Ascending aorta (tissue), 2 donors: Measurements from ENCODE around the gene SAMD4B. TPM values are rescaled to one million over a fixed set of nuclear protein-coding genes. Genes with fewer than 3 reads are reported as not detected.

ENCODE experiments used
- DNase-seq, 2 donors: peaks; one replicate each; pipeline ENCODE4 v3.0.0-alpha.2; 2019; ENCODE audit warnings: low spot score in 2 of 2
- H3K27ac ChIP-seq, 2 donors: fragments of 200-600 bp; sonication (generic); one replicate each; pipeline ENCODE4 v1.5.1; 2016 to 2017; ENCODE audit warnings: mild to moderate bottlenecking in 1 of 2
- H3K27me3 ChIP-seq: fragments of 200-600 bp; sonication (generic); one replicate; pipeline ENCODE4 v1.5.1; 2017
- H3K36me3 ChIP-seq, 2 donors: fragments of 200-600 bp; sonication (generic); one replicate each; pipeline ENCODE4 v1.5.1; 2016
- H3K4me1 ChIP-seq, 2 donors: fragments of 200-600 bp; sonication (generic); one replicate each; pipeline ENCODE4 v1.5.1; 2016 to 2017; ENCODE audit warnings: mild to moderate bottlenecking in 1 of 2
- H3K4me3 ChIP-seq, 2 donors: fragments of 200-600 bp; sonication (generic); one replicate each; pipeline ENCODE4 v1.5.1; 2016 to 2017; ENCODE audit warnings: mild to moderate bottlenecking in 1 of 2
- H3K9me3 ChIP-seq, 2 donors: fragments of 200-600 bp; sonication (generic); one replicate each; pipeline ENCODE4 v1.5.1; 2016
- intact Hi-C: fragments of 100-400 bp; cut with DNase I; formaldehyde crosslinking; loops from one replicate; pipeline ENCODE4 v1.15.1; 2023
- total RNA-seq: library from RNA; depleted of rRNA; stranded (reverse); fragments of >200 nt; gene quantifications from one replicate; pipeline ENCODE4 v1.1.0, GENCODE V29; 2016
- TF ChIP-seq, protein P1 (sequence below), 3 experiments: fragments of 200-600 bp in 2 of 3; fragments of 450-650 bp in 1 of 3; sonication (generic) in 2 of 3; IDR thresholded peaks; one replicate each; pipeline ENCODE4 v1.5.1; 2016 to 2019; ENCODE audit warnings: antibody characterized with exemption in 3 of 3, mild to moderate bottlenecking in 1 of 3, moderate library complexity in 1 of 3

Gene SAMD4B
- total RNA-seq, 1 donor from 2014 or later: 358 TPM

DNA sequence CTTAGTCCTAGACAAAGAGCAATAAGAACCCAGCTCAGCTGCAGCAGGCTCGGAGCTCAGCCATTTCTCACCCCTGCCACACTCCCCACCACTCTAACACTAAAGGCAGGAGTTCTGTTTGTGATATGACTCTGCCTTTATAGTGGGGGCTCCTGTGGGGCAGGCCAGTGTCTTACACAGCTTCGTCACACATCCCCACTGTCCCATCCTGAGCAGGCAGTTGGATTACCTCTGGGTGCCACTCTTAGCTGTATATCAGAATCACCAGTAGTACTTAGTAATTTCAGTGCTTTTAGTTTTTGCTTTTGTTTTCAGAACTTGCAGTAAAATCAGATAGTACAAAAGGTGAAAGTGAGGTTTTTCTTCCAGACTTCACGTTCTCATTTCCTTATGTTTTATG lies 16.8 kb downstream of the SAMD4B start:
- TF ChIP-seq, protein P1, sequence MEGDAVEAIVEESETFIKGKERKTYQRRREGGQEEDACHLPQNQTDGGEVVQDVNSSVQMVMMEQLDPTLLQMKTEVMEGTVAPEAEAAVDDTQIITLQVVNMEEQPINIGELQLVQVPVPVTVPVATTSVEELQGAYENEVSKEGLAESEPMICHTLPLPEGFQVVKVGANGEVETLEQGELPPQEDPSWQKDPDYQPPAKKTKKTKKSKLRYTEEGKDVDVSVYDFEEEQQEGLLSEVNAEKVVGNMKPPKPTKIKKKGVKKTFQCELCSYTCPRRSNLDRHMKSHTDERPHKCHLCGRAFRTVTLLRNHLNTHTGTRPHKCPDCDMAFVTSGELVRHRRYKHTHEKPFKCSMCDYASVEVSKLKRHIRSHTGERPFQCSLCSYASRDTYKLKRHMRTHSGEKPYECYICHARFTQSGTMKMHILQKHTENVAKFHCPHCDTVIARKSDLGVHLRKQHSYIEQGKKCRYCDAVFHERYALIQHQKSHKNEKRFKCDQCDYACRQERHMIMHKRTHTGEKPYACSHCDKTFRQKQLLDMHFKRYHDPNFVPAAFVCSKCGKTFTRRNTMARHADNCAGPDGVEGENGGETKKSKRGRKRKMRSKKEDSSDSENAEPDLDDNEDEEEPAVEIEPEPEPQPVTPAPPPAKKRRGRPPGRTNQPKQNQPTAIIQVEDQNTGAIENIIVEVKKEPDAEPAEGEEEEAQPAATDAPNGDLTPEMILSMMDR (IDR thresholded peaks at IDR 0.05): no peak
- H3K4me1 ChIP-seq: no peaks in the 10 kb centered on the region
- intact Hi-C loops: no loop called here
- H3K27me3 ChIP-seq: no peaks in the 10 kb centered on the region
- H3K27ac ChIP-seq: no peak overlapping the region
- H3K9me3 ChIP-seq: no peaks in the 10 kb centered on the region
- no peak overlapping the region for H3K4me3 ChIP-seq
- no peak for DNase-seq
- peaks cover 88 to 89% of the 10 kb centered on the region in 2 donors for H3K36me3 ChIP-seq

DNA sequence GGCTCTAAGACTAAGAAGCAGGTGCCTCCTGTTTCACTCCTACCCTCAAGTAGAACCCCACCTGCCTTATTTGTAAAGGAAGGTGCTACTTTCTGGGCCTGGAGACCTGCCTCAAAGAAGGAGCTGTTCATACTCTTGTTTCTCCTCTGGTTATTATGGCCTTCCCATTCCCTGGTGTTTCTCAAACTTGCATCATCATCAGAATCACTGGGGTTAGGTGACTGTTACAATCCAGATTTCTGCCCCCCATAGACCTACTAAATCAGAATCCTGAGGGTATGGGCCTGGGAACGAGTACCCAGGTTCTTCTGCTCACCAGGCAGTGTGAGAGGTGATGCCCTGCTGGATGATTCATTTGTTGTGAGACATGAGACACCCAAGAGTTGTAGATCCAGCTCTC lies 18.4 kb downstream of the SAMD4B start:
- H3K36me3 ChIP-seq: peaks cover 76 to 78% of the 10 kb centered on the region in 2 donors
- no peaks in the 10 kb centered on the region for H3K27me3 ChIP-seq
- no peak for DNase-seq
- no peak overlapping the region for H3K27ac ChIP-seq
- no peaks in the 10 kb centered on the region for H3K4me1 ChIP-seq
- TF ChIP-seq, protein P1 (IDR thresholded peaks at IDR 0.05): no peak
- no peak overlapping the region for H3K4me3 ChIP-seq
- intact Hi-C loops: no loop called here
- H3K9me3 ChIP-seq: no peaks in the 10 kb centered on the region

- Histone ChIP-seq H3K4me1 (no peaks in the 10 kb centered on the region), H3K9me3 (no peaks in the 10 kb centered on the region), H3K36me3 (peaks cover 58 to 69% of the 10 kb centered on the region in 2 donors), H3K27ac (peak overlapping the region; percentile 57), H3K27me3 (no peaks in the 10 kb centered on the region), H3K4me3 (no peak overlapping the region)
- intact Hi-C loops: no loop called here
- DNase-seq: no peak
- TF ChIP-seq, protein P1 (IDR thresholded peaks at IDR 0.05): no peak
These were observed 20.7 kb downstream of the SAMD4B start for GRCh38 chr19:39362682-39363657.

GRCh38 chr19:39363901-39364457 lies 21.8 kb downstream of the SAMD4B start:
- H3K4me1 ChIP-seq: no peaks in the 10 kb centered on the region
- DNase-seq: no peak
- no peaks in the 10 kb centered on the region for H3K9me3 ChIP-seq
- H3K36me3 ChIP-seq: peaks cover 48 to 69% of the 10 kb centered on the region in 2 donors
- TF ChIP-seq, protein P1 (IDR thresholded peaks at IDR 0.05): no peak
- no peaks in the 10 kb centered on the region for H3K27me3 ChIP-seq
- peak overlapping the region; percentile 30 to 57 for H3K27ac ChIP-seq
- intact Hi-C loops: no loop called here
- no peak overlapping the region for H3K4me3 ChIP-seq

DNA sequence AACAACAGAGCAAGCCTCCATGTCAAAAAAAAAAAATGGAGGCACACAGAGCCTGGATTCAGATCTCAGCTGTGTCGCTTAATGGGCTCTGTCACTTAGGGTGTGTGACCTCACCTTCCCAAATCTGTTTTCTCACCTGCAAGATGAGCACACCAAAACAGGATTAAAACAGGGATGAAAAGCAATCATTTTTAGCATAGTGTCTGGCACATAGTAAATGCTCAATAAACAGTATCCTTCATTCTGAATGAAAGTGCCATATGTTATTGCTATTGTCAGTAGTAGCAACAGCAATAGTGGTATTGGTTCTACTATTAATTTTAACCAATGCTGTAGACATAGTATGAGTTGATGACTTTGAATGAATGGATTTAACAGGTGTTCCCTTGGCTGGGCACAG lies 23.3 kb downstream of the SAMD4B start:
- H3K4me1 ChIP-seq: no peaks in the 10 kb centered on the region
- H3K9me3 ChIP-seq: no peaks in the 10 kb centered on the region
- no peak for DNase-seq
- intact Hi-C loops: no loop called here
- H3K27me3 ChIP-seq: no peaks in the 10 kb centered on the region
- H3K4me3 ChIP-seq: no peak overlapping the region
- TF ChIP-seq, protein P1 (IDR thresholded peaks at IDR 0.05): no peak
- H3K27ac ChIP-seq: peak overlapping the region in 1 of 2 donors; percentile 8
- H3K36me3 ChIP-seq: peaks cover 46 to 69% of the 10 kb centered on the region in 2 donors
